Activated T-helper 9 cell treated with anti-CD3 and anti-CD28 coated beads, Interleukin-2, amount 50 U/mL, for 16 hours (primary cell): ENCODE data around the gene NGDN.

Experiments used
- DNase-seq: peaks from one replicate; pipeline ENCODE4 v3.0.0-alpha.2; 2020; ENCODE audit warnings: low read depth

NGDN gene

GRCh38 chr14:23523229-23524016, 53.9 kb downstream of the NGDN start:
- DNase-seq: no peak

DNA sequence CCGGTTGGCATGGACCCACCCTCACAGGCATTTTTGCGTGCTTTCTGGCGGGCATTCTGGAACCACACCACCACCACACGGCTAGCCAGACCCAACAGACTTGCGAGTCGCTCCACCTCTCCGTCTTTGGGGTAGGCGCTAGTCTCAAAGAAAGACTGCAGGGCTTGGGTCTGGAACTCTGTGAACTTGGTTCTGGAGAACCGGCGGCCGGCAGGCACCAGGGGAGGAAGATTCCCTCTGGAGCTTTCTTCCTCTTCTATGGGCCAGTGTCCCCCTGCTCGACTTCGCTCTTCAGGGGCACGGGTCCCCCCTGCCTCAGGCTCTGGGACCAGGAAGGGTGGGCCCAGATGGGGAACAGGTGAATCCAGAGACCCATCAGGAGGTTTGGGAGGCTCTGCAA, 55.5 kb downstream of the NGDN start:
- no peak for DNase-seq

DNA sequence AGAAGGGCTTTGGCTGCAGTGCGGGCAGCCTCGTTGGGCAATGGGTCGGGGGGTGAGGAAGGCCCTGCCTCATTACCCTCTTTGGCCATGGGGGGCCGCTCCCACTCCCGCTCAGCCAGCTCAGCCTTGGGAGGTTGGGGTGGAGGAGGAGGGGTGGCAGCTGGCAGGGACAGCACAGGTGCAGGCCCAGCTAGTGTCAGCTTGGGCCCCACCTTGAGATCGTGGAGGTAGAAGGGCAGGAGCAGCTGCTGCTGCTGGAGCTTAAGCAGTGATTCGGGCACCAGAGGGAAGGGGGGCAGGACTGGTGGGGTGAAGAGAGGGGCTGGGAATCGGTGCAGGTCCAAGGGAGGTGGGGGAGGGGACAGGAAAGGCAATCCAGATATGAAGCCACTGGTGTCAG, 56.1 kb downstream of the NGDN start:
- DNase-seq: no peak
